Lower lobe of right lung (tissue), 2 donors: ENCODE data around the gene FBXO27. TPM values are rescaled to one million over a fixed set of nuclear protein-coding genes. Genes with fewer than 3 reads are reported as not detected.
A peak's percentile ranks its signal among the peaks of the same experiment; 100 is the strongest.

Experiments used
- ATAC-seq, 2 donors: fragments of 200-7000 bp; cut with Tn5 transposase; one replicate each; pipeline ENCODE4 v1.9.1; 2020 to 2022; ENCODE audit warnings: mild to moderate bottlenecking in 2 of 2, moderate library complexity in 2 of 2
- DNase-seq: peaks from one replicate; pipeline ENCODE4 v3.0.0-alpha.2; 2020
- H3K27ac ChIP-seq: fragments of 200-600 bp; one replicate; pipeline ENCODE4 v1.8.0; 2022
- H3K27me3 ChIP-seq: fragments of 200-600 bp; one replicate; pipeline ENCODE4 v1.8.0; 2022; ENCODE audit warnings: low read depth
- H3K36me3 ChIP-seq: fragments of 200-600 bp; one replicate; pipeline ENCODE4 v1.8.0; 2022; ENCODE audit warnings: mild to moderate bottlenecking
- H3K4me1 ChIP-seq: fragments of 200-600 bp; one replicate; pipeline ENCODE4 v1.8.0; 2022
- H3K4me3 ChIP-seq: fragments of 200-600 bp; one replicate; pipeline ENCODE4 v1.8.0; 2022; ENCODE audit warnings: mild to moderate bottlenecking
- H3K9me3 ChIP-seq: fragments of 200-600 bp; one replicate; pipeline ENCODE4 v1.8.0; 2022
- CTCF ChIP-seq: fragments of 200-600 bp; IDR thresholded peaks from one replicate; pipeline ENCODE4 v1.8.0; 2022; ENCODE audit warnings: antibody characterized with exemption, mild to moderate bottlenecking
- intact Hi-C: fragments of 100-400 bp; cut with DNase I; formaldehyde crosslinking; loops from one replicate; pipeline ENCODE4 v1.11.0; 2022
- long read RNA-seq: library from polyadenylated mRNA; unstranded; transcript quantifications from one replicate; pipeline ENCODE4 v2.0.0, GENCODE V29; 2021
- total RNA-seq: library from RNA; stranded (reverse); fragmentation: NEBNext Ultra II Directional; extraction: Animal tissue kit (Norgen Biotek cat#: 25700); gene quantifications from one replicate; pipeline ENCODE4 v1.2.1, GENCODE V29; 2021
- donor health status: DM: no; HTN: yes; CAD: no; lungs with severe emphysema.

FBXO27 gene
- 6.4 TPM for total RNA-seq
- long read RNA-seq, partial matches to known transcripts = 6 of 14 reads
- long read RNA-seq, other reads (novel, unspliced or antisense) = 8 of 14 reads

DNA sequence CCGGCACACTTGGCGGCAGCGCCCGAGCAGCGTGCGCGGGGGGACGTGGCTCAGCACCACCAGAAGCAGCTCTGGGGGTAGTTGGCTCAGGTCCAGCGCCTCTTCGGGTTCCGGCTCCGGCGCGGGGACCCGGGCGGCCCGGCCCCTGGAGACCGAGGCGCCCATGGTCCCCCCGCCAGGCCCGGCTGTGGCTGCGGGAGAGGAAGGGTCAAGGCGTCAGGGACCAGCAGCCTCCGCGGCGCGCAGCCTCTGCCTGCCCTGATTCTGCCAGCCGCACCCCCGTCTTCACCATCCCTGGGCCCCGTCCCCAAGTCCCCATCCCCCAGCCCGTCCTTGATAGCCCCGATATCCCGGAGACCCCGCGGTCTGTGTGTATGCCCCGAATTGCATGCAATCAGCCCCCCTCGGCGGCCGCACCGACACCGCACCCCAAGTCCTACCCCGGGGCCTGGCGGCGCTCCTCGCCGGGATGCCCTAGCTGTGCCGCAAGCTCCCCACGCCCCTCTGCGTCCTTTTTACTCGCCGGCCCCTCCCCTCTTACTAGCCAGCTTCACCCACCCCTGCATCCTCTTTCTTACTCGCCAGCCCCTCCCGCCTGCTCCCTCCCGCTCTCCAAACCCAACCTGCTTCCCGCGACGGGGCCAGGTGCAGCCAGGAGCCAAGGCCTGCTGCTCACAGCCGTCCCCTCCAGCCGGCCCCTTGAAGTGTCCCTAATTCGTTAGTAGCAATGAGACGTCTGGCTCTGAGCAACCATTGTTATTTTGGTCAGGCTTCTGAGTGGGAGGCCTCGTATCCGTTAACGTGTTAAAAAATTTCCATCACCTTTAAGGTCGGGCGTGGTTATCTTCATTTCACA, at the start of gene FBXO27:
TSS of gene FBXO27 (minus strand) at position 487 of the 856 bp plus-strand sequence. CDS start at position 165, 322 bp downstream.
- Histone ChIP-seq H3K9me3 (no peaks in the 10 kb centered on the region), H3K4me1 (peaks cover 17% of the 10 kb centered on the region), H3K36me3 (no peaks in the 10 kb centered on the region), H3K27ac (peak within 1 kb of the TSS; percentile 70), H3K4me3 (peak within 1 kb of the TSS; percentile 72), H3K27me3 (peaks cover 13% of the 10 kb centered on the region)
- DNase-seq (peak; percentile 52), ATAC-seq (peak; percentile 19 to 49)
- TF ChIP-seq CTCF = no peak
- intact Hi-C loops = no loop called here

- no peak overlapping the region for H3K4me3 ChIP-seq
- no peaks in the 10 kb centered on the region for H3K36me3 ChIP-seq
- H3K4me1 ChIP-seq = peaks cover 17% of the 10 kb centered on the region
- ATAC-seq = no peak
- no peak overlapping the region for H3K27ac ChIP-seq
- H3K27me3 ChIP-seq = peaks cover 77% of the 10 kb centered on the region
- H3K9me3 ChIP-seq = no peaks in the 10 kb centered on the region
- intact Hi-C loops = no loop called here
- no peak for DNase-seq
- TF ChIP-seq CTCF = no peak
These were observed 48.1 kb upstream of the FBXO27 start for GRCh38 chr19:39080431-39080830.

GRCh38 chr19:39078436-39079200, 46.3 kb upstream of the FBXO27 start:
- no peak overlapping the region for H3K27ac ChIP-seq
- peaks cover 62% of the 10 kb centered on the region for H3K27me3 ChIP-seq
- ATAC-seq (no peak), DNase-seq (no peak)
- no peak for TF ChIP-seq CTCF
- H3K4me1 ChIP-seq = peaks cover 10% of the 10 kb centered on the region
- H3K9me3 ChIP-seq = no peaks in the 10 kb centered on the region
- no peaks in the 10 kb centered on the region for H3K36me3 ChIP-seq
- intact Hi-C loops = no loop called here
- H3K4me3 ChIP-seq = no peak overlapping the region

DNA sequence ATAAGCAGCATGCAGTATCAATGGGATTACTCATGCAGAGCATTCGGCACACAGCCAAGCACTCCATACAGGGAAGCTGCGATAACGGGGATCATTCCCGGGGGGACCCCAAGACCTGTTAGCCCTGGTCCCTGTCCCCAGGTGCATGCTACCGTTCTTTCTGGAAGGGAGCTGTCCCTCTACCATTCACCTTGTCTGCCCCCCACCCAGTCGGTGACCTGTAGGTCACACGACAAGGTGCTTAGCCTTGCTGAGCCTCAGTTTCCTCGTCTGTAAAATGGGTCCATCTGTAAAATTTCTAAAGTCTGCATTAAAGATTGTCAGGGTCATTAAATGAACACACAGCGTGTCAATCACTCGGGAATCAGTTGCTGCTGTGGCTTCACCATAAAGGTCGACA, 45.0 kb upstream of the FBXO27 start:
- Histone ChIP-seq H3K4me1 (no peaks in the 10 kb centered on the region), H3K9me3 (no peaks in the 10 kb centered on the region), H3K27ac (no peak overlapping the region), H3K36me3 (no peaks in the 10 kb centered on the region), H3K27me3 (peaks cover 49% of the 10 kb centered on the region), H3K4me3 (no peak overlapping the region)
- TF ChIP-seq CTCF = no peak
- ATAC-seq (no peak), DNase-seq (no peak)
- intact Hi-C loops = no loop called here

- no peak for TF ChIP-seq CTCF
- Histone ChIP-seq H3K36me3 (no peaks in the 10 kb centered on the region), H3K4me3 (no peak overlapping the region), H3K9me3 (no peaks in the 10 kb centered on the region), H3K4me1 (no peaks in the 10 kb centered on the region), H3K27me3 (peaks cover 27% of the 10 kb centered on the region), H3K27ac (no peak overlapping the region)
- DNase-seq (no peak), ATAC-seq (no peak)
- intact Hi-C loops = no loop called here
These were observed 42.6 kb upstream of the FBXO27 start for GRCh38 chr19:39074942-39075341.
